Fibroblast of villous mesenchyme (primary cell): Measurements from ENCODE around the gene MMP25. TPM values are rescaled to one million over a fixed set of nuclear protein-coding genes. Genes with fewer than 3 reads are reported as not detected.

Experiments used
- DNase-seq: peaks from one replicate; pipeline ENCODE4 v3.0.0-alpha.2; 2010; ENCODE audit warnings: low read depth
- H3K4me3 ChIP-seq: 2 replicates; pipeline ENCODE4 v1.5.1; 2011; ENCODE audit warnings: low read depth, mild to moderate bottlenecking, low read length
- CTCF ChIP-seq: IDR thresholded peaks from 2 replicates; pipeline ENCODE4 v1.5.1; 2012; ENCODE audit warnings: low read depth, mild to moderate bottlenecking, low read length; ENCODE audit not compliant: insufficient read depth
- total RNA-seq: library from RNA; depleted of rRNA; stranded (reverse); fragments of >200 nt; gene quantifications from 2 replicates; pipeline ENCODE4 v1.2.3, GENCODE V29; 2012

MMP25 gene
- total RNA-seq, 1 donor: under 0.01 TPM

GRCh38 chr16:3038896-3039295 lies 7.5 kb upstream of the MMP25 start:
- TF ChIP-seq CTCF: no peak
- no peak for DNase-seq
- no peak overlapping the region for H3K4me3 ChIP-seq

GRCh38 chr16:3042376-3042775 lies 4.0 kb upstream of the MMP25 start:
- no peak overlapping the region for H3K4me3 ChIP-seq
- DNase-seq: no peak
- TF ChIP-seq CTCF: no peak

- DNase-seq: no peak
- no peak for TF ChIP-seq CTCF
- H3K4me3 ChIP-seq: no peak overlapping the region
Measured at GRCh38 chr16:3044708-3045107, 1.7 kb upstream of the MMP25 start.

GRCh38 chr16:3046641-3047386 lies 453 bp downstream of the MMP25 start:
- TF ChIP-seq CTCF: no peak
- no peak for DNase-seq
- H3K4me3 ChIP-seq: no peak overlapping the region

- no peak for DNase-seq
- TF ChIP-seq CTCF: no peak
- H3K4me3 ChIP-seq: no peak overlapping the region
Measured at GRCh38 chr16:3047387-3047720, 993 bp downstream of the MMP25 start.

- H3K4me3 ChIP-seq: no peak overlapping the region
- no peak for TF ChIP-seq CTCF
- DNase-seq: no peak
Measured at GRCh38 chr16:3049921-3050481, 3.6 kb downstream of the MMP25 start.

- H3K4me3 ChIP-seq: no peak overlapping the region
- no peak for TF ChIP-seq CTCF
Measured at GRCh38 chr16:3050487-3050886, 4.1 kb downstream of the MMP25 start.

More at GRCh38 chr16:3050487-3050886, 4.1 kb downstream of the MMP25 start:
- DNase-seq: no peak
